HL-60/S4 (cell line): ENCODE measurements around the gene SERTAD4.
"Not testable (repeated sequence)": the region's sequence is repeated elsewhere in the genome, so short reads cannot be mapped to it uniquely, and the experiment has no call there.

Experiments used
- in situ Hi-C: fragments of 300-500 bp; cut with MboI; formaldehyde crosslinking; loops from 2 replicates; pipeline ENCODE4 v1.14.3; 2022; ENCODE audit warnings: low sequenced_read_pairs

The SERTAD4 gene

GRCh38 chr1:210257698-210258529, 25.3 kb downstream of the SERTAD4 start:
- in situ Hi-C loops, result no loop called here

- in situ Hi-C loops, result no loop called here
These were observed 27.0 kb downstream of the SERTAD4 start for GRCh38 chr1:210259561-210259960.

DNA sequence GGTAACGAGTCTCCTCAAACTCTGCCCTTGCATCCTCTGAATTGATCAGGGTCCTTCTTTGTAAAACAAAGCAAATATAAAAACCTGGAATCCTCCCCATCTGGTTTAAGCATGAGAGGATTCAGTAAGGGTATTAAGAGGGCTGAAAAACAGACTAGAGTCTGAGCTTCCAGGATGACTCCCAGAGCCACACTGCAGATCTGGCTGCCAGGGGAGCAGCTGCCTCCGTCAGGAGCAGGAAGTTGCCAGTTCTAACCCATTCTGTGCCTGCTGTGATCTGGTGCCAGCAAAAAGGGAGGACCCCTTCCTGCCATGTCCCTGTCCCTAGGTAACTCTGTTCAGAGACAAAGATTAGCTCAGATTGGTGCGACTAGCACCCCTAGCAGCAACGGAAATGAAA, 27.5 kb downstream of the SERTAD4 start:
- in situ Hi-C loops, result no loop called here

GRCh38 chr1:210262167-210262896, 29.7 kb downstream of the SERTAD4 start:
- in situ Hi-C loops, result no loop called here

DNA sequence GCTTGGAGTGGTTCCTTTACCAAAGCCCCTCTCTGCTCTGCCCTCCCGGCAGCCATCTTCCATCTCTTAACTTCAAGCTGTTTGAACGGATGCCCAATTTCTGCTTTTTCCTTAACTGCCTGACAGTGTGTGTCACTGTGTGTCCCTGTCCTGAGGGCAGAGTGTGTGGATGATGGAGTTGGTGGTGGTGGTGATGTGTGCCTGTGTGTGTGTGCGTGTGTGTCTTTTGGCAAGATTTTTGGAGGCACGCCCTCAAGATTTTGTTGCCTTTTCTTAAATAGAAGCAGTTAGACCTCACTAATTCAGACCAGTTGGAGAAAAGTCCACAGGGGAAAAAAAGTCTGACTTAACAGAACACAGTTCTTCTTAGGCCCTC, 30.3 kb downstream of the SERTAD4 start:
- in situ Hi-C loops, result no loop called here

- in situ Hi-C loops, result no loop called here
These were observed 31.4 kb downstream of the SERTAD4 start for GRCh38 chr1:210263963-210264362.

DNA sequence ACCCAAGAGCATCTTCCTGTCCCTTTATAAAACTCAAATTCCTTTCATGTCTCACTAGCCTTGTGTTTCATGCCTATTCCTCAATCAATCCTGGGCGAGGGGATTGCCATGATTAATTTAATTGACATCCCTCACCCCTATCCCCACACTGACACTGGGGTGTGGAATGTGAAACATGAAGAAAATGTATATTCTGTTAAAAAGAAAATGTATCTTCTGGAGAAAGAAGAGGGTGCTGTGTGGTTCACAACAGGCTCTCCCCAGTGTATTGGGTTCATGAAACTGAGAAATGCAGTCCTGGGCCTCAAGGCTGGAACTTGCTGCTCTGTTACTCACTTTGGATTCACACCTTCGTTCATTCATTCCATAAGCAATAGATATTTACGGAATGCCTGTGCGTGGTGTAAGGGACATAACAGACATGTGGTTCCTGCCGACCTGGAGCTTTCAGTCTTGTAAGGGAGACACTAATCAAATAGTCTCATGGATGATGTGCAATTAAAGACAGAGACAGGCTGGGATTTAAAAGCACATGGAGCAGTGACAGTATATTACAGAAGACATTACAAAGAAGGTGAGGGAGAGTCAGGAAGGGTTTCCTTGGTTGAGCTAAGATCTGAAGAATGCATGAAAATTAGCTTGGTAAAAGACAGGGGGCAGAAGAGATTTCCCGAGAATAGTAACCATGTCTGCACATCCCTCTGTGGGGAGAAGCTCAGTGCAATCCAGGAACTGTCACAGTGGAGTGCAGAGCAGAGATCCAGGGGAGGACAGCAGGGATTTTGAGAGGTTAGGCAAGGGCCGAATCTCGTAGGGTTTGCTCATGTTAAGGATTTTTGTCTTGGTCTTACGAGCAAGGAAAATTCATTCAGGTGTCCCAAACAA, 32.1 kb downstream of the SERTAD4 start:
- in situ Hi-C loops, result no loop called here

DNA sequence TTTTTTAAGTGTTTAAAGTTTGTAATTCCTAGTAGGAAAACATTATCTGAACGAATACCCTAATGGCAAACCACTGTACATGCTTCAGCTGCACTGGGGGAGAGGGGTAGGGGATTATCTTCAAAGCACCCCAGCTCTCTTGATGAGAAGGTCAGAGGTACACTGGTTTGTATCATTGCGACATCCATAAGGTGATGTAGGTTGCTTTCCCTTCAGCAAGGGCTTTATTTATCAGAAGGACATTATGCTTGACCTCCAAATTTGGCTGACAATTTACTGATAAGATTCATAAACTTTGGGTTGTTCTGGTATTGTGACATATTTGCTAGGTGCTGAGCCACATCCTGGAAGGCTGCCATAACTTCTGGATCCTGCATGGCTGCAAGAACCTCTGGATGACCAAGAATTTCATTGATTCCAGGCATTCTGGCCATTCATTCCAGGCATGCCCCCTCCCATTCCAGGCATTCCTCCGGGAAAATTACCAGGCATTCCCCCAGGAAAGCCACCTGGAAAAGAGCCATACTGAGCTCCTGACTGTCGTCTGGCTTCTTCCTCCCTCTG, 32.9 kb downstream of the SERTAD4 start:
- in situ Hi-C loops, result not testable (repeated sequence)

DNA sequence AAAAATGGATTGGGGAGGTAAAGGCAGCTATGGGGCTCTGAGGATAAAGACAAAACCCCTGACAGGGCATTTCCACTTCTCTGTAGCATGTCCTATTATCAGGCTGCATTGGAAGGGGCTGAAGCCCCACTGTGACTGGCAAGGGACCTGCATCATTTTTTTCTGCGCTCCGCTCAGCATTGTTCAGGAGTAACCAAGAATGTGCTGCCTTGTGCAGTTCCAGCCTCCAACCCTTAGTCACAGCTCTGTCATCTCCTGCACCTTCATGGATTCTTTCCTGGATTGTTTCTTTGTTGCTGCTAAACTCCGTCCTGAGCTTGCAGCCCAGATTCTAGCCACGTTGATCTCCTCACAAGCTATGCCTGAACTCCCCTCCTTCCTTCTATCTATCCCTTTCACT, 37.4 kb downstream of the SERTAD4 start:
- in situ Hi-C loops, result no loop called here

DNA sequence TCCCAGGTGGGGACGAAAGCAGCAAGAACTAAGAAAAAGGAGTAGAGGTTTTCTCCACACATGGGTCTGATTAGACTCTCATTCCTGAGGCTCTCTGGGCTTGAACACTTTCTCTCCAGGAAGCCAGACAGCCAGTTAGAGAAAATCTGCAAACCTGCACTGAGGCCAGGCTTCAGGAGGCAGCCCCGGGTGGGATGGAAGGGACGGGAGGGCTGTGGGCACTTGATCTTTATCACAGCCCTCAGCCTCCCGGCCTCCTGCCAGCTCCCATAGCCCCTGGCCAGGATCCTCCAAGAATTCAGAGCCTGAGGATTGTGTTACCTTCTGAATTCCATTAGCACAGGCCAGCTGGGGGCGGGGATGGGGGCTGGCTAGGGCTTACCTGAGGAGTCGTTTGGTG, 40.1 kb downstream of the SERTAD4 start:
- in situ Hi-C loops, result no loop called here

- in situ Hi-C loops, result no loop called here
These were observed 47.6 kb downstream of the SERTAD4 start for GRCh38 chr1:210280221-210280620.

- in situ Hi-C loops, result no loop called here
These were observed 55.5 kb downstream of the SERTAD4 start for GRCh38 chr1:210288116-210288515.

- in situ Hi-C loops, result no loop called here
These were observed 56.7 kb downstream of the SERTAD4 start for GRCh38 chr1:210289248-210289647.

- in situ Hi-C loops, result no loop called here
These were observed 58.6 kb downstream of the SERTAD4 start for GRCh38 chr1:210291081-210291764.

DNA sequence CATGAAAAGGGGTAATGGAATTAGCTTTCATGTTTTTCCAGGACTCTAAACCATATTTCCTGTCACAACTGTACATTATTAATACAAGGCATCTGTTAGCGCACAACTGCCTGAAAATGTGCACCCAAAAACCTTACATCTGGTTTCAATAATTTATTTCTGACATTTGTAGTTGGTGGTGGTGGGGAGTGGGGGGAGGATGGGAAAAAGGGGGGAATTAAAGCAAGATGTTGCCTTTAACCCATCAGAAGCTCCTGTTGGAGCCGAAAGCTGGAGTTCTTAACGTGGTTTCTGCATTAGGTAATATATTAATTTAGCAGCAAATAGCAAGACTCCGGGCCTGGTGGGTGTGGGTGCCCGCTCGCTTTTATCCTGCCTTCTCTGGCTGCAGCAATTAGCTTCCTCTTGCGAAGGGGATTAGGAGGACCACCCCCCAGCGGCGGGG, 59.2 kb downstream of the SERTAD4 start:
- in situ Hi-C loops, result no loop called here

DNA sequence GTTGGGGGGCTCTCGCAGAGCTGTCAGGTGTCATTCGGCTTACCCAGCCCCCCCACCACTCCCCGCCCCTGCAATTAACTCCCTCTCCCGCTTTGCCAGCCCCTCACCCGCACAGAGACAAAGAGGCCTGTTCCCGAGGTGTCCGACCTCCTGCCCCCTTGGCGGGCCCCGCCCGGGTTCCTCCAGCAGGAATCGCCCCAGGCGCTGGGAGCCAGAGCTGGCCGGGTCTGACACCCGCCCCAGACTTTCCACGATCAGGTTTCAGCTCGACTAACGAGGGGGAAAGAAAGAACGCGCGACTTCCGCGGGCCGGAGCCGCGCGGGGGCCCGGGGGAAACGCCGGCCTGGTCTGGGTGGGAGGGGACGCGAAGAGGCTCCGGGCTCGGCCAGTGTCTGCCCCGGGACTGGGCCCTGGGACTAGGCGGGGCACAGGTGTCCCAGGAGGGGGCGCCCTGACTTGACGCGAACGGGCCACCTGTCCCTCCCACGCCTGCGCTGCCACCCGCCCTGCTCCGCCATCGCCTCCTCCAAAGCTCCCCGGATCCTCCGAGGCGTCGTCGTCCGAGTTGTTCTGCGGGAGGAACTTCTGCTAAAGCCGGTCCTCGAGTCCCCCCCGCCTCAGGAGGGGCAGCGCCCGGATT, 59.8 kb downstream of the SERTAD4 start:
- in situ Hi-C loops, result no loop called here

- in situ Hi-C loops, result no loop called here
These were observed 60.6 kb downstream of the SERTAD4 start for GRCh38 chr1:210293171-210293607.

DNA sequence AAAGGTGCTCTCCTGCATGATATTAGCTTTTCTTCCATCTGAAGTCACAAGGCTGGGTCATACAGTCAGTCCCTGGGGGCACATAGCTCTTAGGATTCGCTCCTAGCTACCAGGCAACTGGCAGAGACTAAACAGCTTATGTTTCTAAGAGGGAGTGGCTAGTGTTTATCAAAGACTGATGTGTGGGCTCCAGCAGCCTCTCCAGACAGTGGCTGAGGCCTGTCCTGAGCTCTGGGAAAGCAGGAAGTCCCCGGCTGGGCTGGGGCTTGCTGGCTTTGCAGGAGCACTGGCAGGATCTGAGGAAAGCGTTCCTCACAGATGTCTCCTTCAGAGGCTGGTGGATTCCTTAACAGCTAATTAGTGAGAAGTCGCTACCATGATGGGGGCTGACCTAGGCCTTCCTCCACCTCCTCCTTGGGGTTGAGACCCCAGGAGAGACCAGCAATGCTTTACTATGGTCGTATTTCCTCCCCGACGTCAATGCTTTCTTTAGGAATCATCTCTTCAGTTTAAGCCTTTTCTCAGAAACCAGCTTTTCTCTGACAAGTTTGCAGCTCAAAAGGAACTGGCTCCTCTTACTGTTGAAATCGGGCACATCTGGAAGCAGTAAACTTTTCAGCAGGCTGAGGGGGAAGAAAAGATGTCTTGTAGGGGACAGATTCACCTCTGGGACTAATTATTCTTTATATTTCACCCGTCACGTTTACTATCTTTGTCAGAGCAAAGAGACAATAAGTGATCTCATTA, 62.6 kb downstream of the SERTAD4 start:
- in situ Hi-C loops, result no loop called here
